M059J (cell line): ENCODE data around the gene PPFIA3. TPM values are rescaled to one million over a fixed set of nuclear protein-coding genes. Genes with fewer than 3 reads are reported as not detected.

Experiments
- DNase-seq: peaks from one replicate; pipeline ENCODE4 v3.0.0-alpha.2; 2012; ENCODE audit warnings: low read depth
- total RNA-seq: library from RNA; depleted of rRNA; stranded (reverse); fragments of >200 nt; shearing (Covaris generic); gene quantifications from 2 replicates; pipeline ENCODE4 v1.2.3, GENCODE V29; 2014; rRNA removed

The PPFIA3 gene
- 2.4 and 4.8 TPM in 2 replicates for total RNA-seq

DNA sequence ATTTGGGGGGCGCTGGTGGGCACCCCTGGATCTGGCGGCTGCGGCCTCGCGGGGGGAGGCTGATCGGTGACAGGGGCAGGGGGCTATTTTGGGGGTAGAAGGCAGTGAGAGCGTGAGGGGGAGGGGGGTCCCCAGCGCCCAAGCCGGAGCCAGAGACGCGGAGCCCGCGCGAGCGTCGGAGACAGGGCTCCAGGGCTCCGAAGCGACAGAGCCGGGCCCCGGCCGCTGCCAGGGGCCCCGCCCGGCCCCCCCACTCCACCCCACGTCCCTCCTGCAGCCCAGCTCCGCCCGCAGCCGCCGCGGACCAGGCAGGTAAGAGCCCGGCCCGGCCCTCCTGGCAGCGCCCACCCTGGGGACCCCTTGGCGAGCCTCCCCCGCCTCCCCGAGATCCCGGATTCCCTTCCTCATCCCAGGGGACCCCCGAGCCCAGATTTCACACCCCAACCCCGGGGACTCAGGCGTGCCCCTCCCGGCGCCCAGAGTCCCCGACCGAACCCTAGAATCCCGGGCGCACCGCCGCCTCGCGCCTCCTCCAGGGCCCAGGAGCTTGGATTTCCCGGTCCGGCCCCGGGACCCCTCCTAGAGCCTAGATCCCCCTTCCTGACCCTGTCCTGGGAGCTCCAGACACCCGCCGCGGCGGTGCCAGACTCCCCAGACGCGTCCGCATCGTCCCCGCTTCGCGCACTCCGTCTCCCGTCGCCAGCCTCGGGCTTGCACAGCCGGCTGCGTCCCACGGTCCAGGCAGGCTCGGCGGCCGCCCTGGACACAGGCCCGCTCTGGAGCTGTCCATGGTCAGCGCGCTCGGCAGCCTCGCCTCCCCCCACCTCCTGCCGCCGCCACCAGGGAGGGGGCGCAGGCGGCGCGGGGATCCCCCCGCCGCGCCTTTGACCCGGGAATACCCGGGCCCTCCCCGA lies at the start of gene PPFIA3:
TSS of gene PPFIA3 (plus strand) at position 134 of the 914 bp plus-strand sequence. CDS start 8,330 bp downstream, outside the sequence.
- DNase-seq, result peak; percentile 68

DNA sequence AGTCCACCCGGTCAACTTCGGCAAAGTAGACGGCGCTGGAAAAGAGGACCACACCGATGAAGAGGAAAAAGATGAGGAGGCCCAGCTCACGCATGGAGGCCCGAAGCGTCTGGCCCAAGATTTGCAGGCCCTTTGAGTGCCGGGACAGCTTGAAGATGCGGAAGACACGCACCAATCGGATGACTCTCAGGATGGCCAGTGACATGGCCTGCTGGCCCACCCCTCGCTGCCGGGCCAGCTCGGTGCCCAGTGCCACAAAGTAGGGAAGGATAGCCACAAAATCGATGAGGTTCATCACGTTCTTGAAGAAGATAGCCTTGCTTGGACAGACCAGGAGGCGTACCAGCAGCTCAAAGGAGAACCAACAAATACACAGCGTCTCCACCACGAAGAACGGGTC lies 48.9 kb upstream of the PPFIA3 start:
- DNase-seq, result no peak

DNA sequence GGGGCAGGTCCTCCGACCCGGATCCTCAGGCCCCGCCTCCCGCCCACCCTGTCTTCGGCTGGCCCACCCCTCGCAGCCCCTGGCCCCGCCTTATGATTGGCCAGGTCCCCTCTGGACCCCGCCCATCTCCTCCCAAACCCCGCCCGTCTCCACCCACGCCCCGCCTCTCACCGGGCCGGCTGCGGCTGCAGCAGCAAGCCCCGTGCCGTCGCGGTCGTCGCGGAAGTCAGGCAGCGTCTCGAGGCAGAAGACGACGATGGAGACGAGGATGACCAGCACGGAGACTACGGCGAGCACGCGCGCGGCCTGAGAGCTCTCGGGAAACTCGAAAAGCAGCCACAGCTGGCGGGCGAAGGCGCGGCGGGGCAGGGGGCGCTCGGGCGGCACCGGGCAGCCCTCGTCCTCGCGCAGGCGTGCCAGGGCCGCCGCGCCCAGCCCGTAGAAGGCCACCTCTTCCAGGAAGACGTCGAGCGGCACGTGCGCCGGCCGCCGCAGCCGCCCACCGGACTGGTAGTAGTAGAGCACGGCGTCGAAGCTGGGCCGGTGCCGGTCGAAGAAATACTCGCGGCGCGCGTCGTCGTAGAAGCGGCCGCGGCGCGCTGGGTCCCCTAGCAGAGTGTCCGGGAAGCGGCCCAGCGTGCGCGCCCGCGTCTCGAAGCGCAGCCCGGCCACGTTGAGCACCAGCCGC lies 47.3 kb upstream of the PPFIA3 start:
- no peak for DNase-seq

DNA sequence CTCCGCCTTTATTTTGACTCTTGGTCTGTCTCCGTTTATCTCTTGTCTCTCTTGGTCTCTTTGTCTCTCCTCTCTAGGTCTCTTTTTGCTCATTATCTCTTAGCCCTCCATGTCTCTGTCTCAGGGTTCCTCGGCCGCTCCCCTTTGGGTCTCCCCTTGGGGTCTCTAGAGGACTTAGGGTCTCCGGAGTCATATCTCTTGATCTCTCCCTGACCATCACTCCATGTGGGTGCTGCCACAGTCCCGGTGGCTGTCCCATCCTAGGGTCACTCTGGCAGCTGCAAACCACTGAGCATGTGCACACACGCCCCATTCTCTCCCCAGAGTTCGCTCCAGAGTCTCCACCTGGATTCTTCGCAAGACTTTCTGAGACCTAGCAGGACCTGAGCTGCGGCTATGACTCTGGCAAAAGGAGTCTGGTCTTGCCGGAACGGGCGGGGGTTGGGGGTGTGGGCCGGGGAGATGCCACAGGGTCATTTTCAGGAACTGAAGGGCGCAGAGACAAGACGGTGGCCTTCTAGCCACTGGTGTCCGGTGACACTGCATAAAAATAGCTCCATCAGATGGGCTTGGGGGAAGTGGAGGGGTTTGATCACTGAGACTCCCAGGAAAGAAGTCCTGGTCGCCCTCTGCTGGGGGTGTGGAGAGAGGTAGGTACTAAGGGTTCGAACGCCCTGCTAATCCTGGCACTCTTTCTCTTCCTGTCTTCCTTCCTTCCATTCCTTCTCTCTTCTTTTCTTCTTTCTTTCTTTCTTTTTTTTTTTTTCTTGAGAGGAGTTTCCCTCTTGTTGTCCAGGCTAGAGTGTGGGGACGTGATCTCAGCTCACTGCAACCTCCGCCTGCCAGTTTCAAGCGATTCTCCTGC lies 45.6 kb upstream of the PPFIA3 start:
- DNase-seq, result peak; percentile 45

DNA sequence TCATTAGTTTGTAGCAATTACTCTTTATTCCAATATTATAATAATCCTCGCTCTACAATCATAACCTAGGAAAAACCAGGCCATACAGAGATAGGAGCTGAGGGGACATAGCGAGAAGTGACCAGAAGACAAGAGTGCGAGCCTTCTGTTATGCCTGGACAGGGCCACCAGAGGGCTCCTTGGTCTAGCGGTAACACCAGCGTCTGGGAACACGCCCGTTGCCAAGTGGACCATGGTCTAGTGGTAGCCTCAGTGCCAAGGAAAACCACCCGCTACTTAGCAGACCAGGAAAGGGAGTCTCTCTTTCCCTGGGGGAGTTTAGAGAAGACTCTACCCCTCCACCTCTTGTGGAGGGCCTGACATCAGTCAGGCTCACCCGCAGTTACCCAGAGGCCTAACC lies 44.5 kb upstream of the PPFIA3 start:
- peak; percentile 64 for DNase-seq

DNA sequence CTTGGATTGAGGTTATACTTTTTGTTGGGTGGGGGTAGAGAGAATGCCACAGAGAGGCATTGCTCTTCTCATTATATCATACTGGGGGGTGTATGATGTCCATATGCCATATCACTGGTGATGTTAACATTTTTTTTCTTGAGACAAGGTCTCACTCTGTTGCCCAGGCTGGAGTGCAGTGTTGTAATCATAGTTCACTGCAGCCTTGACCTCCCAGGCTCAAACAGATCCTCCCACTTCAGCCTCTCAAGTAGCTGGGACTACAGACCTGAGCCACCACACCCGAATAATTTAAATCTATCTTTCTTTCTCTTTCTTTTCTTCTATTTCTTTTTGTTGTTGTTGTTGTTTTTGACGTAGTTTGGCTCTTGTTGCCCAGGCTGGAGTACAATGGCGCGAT lies 39.0 kb upstream of the PPFIA3 start:
- DNase-seq, result no peak

DNA sequence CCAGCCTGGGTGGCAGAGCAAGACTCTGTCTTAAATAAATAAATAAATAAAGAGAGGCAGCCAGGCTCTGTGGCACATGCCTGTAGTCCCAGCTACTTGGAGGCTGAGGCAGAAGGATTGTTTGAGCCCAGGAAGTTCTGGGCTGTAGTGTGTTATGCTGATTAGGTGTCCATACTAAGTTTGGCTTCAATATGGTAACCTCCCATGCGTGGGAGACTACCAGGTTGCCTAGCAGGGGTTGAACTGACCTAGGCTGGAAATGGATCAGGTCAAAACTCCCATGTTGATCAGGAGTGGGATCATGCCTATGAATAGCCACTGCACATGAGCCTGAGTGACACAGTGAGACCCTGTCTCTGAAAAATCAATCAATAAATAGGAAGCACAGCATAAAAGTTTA lies 38.1 kb upstream of the PPFIA3 start:
- DNase-seq, result no peak

DNA sequence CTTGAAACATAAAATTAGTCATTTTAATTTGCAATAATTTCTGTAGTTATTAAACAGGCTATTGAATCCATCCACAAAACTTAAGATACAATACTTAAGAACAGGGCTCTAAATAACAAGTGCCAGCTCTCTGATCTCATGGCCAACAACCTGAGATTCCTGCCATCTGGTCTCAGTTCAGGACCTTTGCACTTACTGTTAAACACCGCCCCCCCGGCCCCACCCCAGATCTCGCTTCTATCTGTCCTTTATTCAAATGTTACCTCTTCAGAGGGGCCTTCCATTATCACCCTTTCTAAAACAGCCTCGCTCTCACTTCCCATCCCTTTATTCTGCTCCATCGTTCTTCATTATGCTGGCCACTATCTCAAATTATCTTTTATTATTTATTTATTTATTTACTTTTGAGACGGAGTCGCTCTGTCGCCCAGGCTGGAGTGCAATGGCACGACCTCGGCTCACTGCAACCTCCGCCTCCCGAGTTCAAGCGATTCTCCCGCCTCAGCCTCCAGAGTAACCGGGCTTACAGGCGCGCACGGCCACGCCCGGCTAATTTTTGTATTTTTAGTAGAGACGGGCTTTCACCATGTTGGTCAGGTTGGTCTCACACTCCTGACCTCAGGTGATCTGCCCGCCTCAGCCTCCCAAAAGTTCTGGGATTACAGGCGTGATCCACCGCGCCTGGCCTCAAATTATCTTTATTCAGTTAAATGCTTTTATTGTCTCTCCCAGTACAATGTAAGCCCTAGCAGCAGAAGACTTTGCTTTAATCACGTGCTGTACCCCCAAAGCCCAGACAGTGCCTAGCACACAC lies 34.9 kb upstream of the PPFIA3 start:
- DNase-seq, result no peak

DNA sequence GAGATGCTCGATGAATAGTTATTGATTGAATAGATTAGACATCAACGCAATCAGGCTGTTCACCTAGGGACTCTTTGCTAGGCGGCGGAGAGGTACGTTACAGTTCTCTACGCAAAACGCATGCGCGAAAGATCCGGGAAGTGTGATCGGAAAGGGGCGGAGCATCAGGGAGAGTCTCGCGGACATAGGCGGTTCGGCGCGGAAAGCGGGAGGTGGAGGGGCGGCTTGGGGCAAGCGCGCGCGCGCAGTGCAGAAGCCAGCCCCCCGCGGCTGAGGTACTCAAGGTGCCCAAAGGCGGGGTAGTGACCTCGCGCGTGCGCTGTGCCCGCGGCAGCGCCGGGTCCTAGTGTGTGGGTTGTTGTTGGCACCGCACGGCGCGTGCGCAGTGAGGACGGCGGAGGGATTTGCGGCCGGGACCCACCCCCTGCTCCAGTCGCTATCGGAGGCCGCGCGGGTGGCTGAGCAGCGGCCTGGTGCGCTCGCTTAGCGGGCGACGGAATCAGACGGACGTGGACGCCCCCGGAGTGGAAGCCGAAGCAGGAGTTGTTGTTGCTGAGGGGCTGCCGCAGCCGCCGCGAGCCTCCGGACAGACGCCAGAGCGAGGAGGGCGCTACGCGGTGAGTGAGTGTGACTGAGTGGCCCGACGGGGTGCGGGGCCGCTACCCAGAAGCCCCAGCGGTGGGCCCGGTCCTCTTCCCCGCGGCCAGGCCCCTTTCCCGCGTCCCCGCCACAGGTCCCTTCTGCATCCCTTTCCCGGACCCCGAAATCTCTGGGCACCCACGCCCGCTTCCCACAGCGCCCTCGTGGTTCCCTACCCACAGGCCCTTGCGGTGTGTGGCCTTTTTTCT lies 34.1 kb upstream of the PPFIA3 start, which contains the start of gene SNRNP70:
TSS of gene SNRNP70 (plus strand) at position 432 of the 848 bp plus-strand sequence. CDS start 964 bp downstream, outside the sequence.
- peak; percentile 98 for DNase-seq

DNA sequence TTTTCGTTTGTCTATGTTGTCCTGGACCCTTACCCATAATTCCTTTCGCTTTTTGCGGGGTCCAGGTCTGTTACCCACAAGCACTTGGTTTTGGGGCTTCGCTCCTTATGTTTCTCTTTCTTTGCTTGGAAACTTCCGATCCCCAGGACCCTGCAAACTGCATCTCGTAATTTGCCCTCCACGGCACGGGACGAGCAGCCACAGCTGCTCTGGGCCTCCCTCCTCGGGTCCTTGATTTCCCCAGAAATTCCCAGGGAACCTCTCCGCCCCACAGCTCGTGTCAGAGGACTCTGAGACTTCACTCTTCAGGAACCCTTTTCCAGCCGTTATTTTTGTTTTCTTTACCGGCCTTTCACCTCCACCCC lies 33.5 kb upstream of the PPFIA3 start:
- DNase-seq, result no peak

DNA sequence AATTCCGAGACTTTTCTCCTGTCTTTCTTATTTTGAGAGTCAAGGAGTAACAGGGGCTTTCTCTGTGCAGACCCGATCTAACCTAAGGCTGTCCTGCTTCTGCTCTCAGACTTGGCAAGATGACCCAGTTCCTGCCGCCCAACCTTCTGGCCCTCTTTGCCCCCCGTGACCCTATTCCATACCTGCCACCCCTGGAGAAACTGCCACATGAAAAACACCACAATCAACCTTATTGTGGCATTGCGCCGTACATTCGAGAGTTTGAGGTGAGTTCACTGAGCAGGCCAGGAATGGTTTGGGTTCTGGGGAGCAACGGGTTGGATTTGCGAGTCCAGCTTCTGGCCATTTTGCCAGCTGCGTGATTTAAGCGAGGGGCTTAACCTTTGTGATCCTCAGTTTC lies 33.0 kb upstream of the PPFIA3 start:
- no peak for DNase-seq

DNA sequence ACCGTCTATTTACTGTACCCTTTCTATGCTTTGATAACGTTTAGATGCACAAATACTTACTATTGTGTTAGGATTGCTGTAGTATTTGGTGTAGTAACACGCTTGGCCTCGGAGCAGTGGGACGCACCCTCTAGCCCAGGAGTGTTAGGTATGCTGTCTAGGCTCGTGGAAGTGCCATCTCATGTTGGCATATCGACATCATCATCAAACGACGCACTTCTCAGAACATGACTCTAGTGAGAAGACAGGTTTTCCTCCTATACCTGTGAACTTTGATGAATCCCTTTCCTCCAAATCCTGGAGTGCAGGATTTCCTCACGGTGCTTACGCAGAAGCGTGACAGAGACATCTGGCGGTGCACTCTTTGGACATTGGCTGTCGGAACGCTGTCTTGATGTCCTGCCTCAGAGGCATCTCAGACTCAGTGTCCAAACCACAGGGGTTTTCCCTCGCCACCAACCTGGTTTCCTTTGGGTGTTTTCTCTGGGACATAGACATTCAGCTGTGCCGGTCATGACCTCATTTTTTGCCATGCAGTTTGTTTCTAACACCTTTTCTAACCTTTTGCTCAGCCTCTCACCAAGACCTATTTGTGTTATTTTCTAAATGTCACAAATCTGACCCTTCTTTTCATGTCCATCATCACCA lies 27.8 kb upstream of the PPFIA3 start:
- no peak for DNase-seq

DNA sequence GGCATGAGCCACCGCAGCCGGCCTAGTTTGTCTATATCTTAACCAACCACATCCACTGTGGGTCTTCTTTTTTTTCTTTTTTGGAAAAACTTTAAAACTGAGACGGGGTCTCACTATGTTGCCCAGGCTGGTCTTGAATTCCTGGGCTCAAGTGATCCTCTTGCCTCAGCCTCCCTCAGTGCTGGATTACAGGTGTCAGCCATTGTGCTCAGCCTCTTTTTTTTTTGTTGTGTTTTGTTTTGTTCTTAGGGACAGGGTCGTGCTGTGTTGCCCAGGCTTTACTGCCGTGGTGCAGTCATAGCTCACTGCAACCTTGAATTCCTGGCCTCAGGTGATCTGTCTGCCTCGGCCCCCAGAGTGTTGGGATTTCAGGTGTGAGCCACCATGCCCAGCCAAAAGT lies 26.7 kb upstream of the PPFIA3 start:
- no peak for DNase-seq

DNA sequence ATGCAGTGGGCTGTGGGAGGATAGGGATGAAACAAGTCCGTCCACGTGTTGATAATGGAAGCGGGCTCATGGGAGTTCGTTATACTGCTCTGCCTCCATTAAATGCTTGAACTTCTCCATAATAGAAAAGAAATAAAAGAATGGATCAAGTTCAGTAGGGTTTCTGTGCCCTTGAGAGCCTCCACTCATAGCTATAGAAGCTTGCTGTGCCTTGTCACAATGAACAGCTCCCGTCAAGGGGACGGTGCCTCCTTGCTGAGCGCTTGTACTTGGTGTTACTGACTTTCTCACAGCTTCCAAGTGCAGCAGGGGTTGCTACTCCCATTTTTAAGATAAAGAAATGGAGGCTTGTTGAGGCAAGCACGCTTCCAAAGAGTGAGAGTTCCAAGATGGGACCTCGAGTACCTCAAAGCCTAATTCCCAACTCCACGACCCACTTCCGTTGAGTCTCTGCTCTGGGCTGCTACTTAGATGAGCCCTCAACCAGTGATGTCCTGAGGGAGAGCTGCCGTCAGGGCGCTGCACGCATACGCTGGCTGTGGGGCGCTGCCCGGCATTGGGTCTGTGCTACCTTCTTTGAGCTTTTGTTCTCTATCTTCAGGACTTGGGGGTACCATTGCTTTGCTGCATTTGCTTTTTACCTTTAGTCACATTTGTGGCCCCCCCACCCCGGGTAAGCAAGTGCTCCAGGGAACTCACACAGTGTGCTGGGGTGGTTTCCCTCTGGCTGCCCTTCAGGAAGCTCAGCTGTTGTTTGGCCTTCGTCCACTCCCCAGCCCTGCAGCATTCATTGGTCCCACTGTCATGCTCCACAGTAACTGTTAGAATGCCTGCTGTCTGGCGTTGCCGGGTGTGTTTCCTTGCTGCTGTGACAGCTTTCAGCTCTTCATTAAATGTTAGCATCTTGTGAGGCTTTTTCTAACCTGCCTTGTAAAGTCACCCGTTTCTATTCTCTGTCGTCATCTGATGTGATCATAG lies 24.6 kb upstream of the PPFIA3 start:
- DNase-seq, result no peak

DNA sequence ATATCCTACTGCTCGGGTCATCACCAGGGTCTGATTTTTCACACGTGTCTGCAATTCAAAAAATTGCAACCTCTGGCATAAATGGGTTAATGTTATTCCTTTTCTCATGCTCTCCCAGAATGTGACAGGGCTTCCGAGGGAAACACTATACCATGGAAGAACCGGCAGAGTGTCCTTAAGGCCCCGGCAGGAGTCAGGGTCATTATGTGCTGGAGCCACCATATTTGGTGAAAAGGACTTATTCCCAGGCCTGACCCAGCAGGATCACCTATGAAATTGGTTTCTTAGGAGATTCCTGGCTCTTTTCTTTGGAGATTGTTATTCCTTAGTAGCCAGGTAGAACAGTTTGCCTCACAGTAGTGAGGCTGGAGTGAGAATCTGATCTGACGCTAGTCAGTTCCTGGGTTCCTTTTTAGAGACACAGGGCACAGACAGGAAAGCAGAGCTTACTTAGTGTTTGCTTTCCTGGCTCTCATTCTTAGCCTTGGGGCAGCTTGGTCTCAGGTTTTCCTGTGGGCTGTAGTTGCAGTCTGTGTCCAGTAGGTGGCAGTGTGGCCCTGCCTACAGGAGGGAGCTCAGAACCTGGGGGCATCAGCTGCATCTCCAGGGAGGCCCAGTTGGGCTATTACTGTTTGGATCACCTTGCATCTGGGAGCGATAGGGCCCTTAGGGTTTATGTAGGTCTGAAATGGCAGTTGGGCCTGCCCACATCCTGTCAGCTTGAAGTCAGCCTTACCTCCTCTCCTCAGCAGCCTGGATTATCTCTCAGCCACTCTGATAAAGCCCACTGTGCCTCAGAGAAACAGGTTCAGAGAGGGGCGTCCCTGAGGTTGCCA lies 21.7 kb upstream of the PPFIA3 start:
- peak; percentile 75 for DNase-seq

DNA sequence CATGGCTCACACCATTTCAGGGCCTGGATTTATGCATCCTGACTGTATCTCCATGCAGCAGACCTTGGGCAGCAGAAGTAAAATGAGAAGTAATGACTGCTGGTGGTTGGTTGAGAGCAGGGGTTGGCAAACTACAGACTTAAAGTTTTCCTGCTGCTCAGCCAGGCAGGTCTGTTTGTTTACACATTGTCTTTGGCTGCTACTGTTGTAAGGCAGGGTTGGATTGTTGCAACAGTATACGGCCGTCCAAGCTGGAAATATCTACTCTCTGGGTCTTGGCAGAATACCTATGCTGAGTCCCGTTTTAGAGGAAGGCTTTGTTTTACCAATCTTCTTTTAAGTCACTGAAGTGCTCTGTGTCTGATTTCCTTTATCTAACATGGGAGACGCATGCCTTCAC lies 20.5 kb upstream of the PPFIA3 start:
- no peak for DNase-seq

DNA sequence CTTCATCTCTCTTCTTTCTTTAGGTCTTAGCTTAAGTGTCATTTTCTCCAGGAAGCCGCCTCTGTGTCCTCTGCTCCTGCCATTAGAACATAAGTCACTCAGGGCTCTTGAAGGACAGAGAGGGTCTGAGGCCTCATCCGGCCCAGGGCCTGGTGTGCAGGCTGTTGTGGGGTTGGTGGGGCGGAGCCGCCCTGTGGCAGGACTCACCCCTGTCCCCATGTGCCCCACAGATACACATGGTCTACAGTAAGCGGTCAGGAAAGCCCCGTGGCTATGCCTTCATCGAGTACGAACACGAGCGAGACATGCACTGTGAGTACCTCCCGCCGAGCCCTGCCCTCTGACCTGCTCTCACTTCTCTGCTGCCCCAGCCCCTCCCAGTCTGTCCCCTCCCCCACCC lies 18.2 kb upstream of the PPFIA3 start:
- no peak for DNase-seq

DNA sequence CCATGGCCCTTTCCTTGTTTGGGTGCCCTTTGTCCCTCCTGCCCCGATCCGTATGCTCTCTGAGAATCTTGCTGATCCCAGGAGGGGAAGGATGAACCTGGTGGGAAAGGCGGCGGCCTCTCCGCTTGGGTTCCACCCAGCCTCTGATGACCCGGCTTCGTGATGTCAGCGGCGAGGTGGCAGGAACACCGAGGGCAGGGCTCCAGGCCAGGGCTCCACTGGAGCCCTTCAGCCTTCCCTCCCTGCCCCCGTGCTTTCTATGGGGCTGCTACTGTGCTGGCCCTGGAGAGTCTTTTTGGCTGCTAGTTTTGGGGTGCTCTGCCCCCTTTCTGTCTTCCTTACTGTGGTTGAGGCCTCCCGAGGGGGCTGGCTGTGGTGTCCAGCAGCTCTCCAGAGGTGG lies 17.0 kb upstream of the PPFIA3 start:
- DNase-seq, result no peak
